ENCODE measurements around the gene CDC26. TPM values are rescaled to one million over a fixed set of nuclear protein-coding genes. Genes with fewer than 3 reads are reported as not detected.
A peak's percentile ranks its signal among the peaks of the same experiment; 100 is the strongest.

The CDC26 gene
- total RNA-seq, 1 experiment from 2014 or later = 36.9 TPM

DNA sequence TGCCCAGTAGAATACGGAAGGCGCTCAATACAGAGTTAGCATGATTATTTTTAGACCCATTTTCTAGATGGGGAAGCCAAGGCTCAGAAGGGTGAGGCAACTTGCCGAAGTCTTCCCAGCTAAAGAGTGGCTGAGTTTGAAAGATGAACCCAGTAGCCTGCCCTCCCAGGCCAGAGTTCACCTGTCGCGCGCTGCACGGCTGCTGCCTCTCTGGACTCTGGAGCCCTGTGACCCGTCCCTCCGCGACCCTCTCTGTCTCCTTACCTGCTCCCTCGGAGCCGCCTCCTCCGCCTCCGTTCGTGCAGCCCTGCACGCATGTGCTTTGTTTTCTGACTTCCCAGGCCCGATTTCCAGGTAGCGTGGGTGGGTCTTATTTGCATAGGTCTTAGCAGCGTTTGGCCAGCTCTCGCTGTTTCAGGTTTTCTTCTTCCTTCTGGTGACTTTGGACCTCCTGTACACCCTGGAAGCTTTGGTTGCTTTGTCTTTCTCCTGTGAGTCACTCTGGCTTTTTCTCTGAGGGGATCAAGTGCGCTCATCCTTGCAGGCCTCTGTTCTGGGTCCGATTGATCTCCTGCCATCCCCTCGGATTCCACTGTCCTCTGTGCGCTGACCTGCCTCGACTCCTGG is 27.5 kb upstream of the CDC26 start, which contains the start of gene RNF183:
Gene RNF183 (minus strand): TSS at position 585 of the 627 bp plus-strand sequence. CDS start 5,192 bp downstream, outside the sequence.
- DNase-seq (ENCODE audit: low spot score) = no peak
- Mint-ChIP-seq H3K27ac (no peak within 1 kb of the TSS), H3K27me3 (ENCODE audit: low read depth) (no peaks in the 10 kb centered on the region), H3K9me3 (no peaks in the 10 kb centered on the region), H3K4me3 (no peak within 1 kb of the TSS), H3K4me1 (peaks cover 9% of the 10 kb centered on the region; the same call in 1 of the 2 replicates), H3K36me3 (no peaks in the 10 kb centered on the region)
- TF ChIP-seq, protein P1, sequence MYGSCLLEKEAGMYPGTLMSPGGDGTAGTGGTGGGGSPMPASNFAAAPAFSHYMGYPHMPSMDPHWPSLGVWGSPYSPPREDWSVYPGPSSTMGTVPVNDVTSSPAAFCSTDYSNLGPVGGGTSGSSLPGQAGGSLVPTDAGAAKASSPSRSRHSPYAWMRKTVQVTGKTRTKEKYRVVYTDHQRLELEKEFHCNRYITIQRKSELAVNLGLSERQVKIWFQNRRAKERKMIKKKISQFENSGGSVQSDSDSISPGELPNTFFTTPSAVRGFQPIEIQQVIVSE (CRISPR knock-in tag; IDR thresholded peaks at IDR 0.05; ENCODE audit: borderline replicate concordance) = no peak
- TF ChIP-seq FOXJ3 (CRISPR knock-in tag; IDR thresholded peaks at IDR 0.05; ENCODE audit: borderline replicate concordance) = no peak
- TF ChIP-seq, protein P2, sequence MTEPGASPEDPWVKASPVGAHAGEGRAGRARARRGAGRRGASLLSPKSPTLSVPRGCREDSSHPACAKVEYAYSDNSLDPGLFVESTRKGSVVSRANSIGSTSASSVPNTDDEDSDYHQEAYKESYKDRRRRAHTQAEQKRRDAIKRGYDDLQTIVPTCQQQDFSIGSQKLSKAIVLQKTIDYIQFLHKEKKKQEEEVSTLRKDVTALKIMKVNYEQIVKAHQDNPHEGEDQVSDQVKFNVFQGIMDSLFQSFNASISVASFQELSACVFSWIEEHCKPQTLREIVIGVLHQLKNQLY (CRISPR knock-in tag; IDR thresholded peaks at IDR 0.05) = no peak
- TF ChIP-seq ZNF121 (CRISPR knock-in tag; IDR thresholded peaks at IDR 0.05) = no peak
- TF ChIP-seq, protein P3, sequence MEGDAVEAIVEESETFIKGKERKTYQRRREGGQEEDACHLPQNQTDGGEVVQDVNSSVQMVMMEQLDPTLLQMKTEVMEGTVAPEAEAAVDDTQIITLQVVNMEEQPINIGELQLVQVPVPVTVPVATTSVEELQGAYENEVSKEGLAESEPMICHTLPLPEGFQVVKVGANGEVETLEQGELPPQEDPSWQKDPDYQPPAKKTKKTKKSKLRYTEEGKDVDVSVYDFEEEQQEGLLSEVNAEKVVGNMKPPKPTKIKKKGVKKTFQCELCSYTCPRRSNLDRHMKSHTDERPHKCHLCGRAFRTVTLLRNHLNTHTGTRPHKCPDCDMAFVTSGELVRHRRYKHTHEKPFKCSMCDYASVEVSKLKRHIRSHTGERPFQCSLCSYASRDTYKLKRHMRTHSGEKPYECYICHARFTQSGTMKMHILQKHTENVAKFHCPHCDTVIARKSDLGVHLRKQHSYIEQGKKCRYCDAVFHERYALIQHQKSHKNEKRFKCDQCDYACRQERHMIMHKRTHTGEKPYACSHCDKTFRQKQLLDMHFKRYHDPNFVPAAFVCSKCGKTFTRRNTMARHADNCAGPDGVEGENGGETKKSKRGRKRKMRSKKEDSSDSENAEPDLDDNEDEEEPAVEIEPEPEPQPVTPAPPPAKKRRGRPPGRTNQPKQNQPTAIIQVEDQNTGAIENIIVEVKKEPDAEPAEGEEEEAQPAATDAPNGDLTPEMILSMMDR (IDR thresholded peaks at IDR 0.05) = no peak
- no peak for TF ChIP-seq ZNF396 (CRISPR knock-in tag; IDR thresholded peaks at IDR 0.05; ENCODE audit: borderline replicate concordance)
- TF ChIP-seq SMAD3 (CRISPR knock-in tag; IDR thresholded peaks at IDR 0.05; ENCODE audit: borderline replicate concordance) = no peak
- no peak for TF ChIP-seq NFATC4 (CRISPR knock-in tag; IDR thresholded peaks at IDR 0.05)
- TF ChIP-seq, protein P4, sequence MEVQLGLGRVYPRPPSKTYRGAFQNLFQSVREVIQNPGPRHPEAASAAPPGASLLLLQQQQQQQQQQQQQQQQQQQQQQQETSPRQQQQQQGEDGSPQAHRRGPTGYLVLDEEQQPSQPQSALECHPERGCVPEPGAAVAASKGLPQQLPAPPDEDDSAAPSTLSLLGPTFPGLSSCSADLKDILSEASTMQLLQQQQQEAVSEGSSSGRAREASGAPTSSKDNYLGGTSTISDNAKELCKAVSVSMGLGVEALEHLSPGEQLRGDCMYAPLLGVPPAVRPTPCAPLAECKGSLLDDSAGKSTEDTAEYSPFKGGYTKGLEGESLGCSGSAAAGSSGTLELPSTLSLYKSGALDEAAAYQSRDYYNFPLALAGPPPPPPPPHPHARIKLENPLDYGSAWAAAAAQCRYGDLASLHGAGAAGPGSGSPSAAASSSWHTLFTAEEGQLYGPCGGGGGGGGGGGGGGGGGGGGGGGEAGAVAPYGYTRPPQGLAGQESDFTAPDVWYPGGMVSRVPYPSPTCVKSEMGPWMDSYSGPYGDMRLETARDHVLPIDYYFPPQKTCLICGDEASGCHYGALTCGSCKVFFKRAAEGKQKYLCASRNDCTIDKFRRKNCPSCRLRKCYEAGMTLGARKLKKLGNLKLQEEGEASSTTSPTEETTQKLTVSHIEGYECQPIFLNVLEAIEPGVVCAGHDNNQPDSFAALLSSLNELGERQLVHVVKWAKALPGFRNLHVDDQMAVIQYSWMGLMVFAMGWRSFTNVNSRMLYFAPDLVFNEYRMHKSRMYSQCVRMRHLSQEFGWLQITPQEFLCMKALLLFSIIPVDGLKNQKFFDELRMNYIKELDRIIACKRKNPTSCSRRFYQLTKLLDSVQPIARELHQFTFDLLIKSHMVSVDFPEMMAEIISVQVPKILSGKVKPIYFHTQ (CRISPR knock-in tag; IDR thresholded peaks at IDR 0.05) = no peak
- no peak for TF ChIP-seq CREB1 (CRISPR knock-in tag; IDR thresholded peaks at IDR 0.05)
- ATAC-seq = peak; percentile 42
- ChIA-PET POLR2A (no interaction called here), CTCF (no interaction called here)

DNA sequence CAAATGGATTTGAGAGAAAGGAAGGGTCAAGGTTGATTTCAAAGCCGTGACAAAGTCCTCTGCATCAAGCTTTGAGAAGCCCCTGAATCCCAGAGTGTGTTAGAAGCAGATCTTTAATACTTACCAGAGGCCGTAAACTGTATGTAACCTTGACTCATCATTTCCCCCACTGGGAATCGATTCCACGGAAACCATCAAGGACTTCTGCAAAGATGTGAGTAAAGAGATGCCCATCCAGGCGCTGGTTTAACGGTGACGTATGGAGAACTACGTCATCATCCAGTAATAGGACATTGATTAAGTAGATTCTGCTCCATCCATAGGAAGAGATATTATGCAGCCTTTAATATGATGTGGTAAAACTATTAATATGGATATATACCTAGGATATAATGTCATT is 26.2 kb upstream of the CDC26 start:
- CTCF ChIA-PET = no interaction called here
- no peak overlapping the region for H3K4me3 Mint-ChIP-seq
- ATAC-seq = no peak
- H3K27me3 Mint-ChIP-seq (ENCODE audit: low read depth) = no peaks in the 10 kb centered on the region
- H3K4me1 Mint-ChIP-seq = peaks cover 5% of the 10 kb centered on the region; the same call in 1 of the 2 replicates
- DNase-seq (ENCODE audit: low spot score) = no peak
- H3K36me3 Mint-ChIP-seq = no peaks in the 10 kb centered on the region
- POLR2A ChIA-PET = no interaction called here
- H3K9me3 Mint-ChIP-seq = no peaks in the 10 kb centered on the region
- no peak overlapping the region for H3K27ac Mint-ChIP-seq
- TF ChIP-seq SMAD4 (CRISPR knock-in tag; IDR thresholded peaks at IDR 0.05) = no peak
- no peak for TF ChIP-seq ATF1 (CRISPR knock-in tag; IDR thresholded peaks at IDR 0.05)
- TF ChIP-seq, protein P5, sequence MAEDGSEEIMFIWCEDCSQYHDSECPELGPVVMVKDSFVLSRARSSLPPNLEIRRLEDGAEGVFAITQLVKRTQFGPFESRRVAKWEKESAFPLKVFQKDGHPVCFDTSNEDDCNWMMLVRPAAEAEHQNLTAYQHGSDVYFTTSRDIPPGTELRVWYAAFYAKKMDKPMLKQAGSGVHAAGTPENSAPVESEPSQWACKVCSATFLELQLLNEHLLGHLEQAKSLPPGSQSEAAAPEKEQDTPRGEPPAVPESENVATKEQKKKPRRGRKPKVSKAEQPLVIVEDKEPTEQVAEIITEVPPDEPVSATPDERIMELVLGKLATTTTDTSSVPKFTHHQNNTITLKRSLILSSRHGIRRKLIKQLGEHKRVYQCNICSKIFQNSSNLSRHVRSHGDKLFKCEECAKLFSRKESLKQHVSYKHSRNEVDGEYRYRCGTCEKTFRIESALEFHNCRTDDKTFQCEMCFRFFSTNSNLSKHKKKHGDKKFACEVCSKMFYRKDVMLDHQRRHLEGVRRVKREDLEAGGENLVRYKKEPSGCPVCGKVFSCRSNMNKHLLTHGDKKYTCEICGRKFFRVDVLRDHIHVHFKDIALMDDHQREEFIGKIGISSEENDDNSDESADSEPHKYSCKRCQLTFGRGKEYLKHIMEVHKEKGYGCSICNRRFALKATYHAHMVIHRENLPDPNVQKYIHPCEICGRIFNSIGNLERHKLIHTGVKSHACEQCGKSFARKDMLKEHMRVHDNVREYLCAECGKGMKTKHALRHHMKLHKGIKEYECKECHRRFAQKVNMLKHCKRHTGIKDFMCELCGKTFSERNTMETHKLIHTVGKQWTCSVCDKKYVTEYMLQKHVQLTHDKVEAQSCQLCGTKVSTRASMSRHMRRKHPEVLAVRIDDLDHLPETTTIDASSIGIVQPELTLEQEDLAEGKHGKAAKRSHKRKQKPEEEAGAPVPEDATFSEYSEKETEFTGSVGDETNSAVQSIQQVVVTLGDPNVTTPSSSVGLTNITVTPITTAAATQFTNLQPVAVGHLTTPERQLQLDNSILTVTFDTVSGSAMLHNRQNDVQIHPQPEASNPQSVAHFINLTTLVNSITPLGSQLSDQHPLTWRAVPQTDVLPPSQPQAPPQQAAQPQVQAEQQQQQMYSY (CRISPR knock-in tag; IDR thresholded peaks at IDR 0.05) = no peak
- no peak for TF ChIP-seq EMX1 (CRISPR knock-in tag; IDR thresholded peaks at IDR 0.05)
- TF ChIP-seq, protein P6, sequence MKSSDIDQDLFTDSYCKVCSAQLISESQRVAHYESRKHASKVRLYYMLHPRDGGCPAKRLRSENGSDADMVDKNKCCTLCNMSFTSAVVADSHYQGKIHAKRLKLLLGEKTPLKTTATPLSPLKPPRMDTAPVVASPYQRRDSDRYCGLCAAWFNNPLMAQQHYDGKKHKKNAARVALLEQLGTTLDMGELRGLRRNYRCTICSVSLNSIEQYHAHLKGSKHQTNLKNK (CRISPR knock-in tag; IDR thresholded peaks at IDR 0.05) = no peak
- TF ChIP-seq, protein P7, sequence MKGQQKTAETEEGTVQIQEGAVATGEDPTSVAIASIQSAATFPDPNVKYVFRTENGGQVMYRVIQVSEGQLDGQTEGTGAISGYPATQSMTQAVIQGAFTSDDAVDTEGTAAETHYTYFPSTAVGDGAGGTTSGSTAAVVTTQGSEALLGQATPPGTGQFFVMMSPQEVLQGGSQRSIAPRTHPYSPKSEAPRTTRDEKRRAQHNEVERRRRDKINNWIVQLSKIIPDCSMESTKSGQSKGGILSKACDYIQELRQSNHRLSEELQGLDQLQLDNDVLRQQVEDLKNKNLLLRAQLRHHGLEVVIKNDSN (CRISPR knock-in tag; IDR thresholded peaks at IDR 0.05) = no peak
- TF ChIP-seq, protein P8, sequence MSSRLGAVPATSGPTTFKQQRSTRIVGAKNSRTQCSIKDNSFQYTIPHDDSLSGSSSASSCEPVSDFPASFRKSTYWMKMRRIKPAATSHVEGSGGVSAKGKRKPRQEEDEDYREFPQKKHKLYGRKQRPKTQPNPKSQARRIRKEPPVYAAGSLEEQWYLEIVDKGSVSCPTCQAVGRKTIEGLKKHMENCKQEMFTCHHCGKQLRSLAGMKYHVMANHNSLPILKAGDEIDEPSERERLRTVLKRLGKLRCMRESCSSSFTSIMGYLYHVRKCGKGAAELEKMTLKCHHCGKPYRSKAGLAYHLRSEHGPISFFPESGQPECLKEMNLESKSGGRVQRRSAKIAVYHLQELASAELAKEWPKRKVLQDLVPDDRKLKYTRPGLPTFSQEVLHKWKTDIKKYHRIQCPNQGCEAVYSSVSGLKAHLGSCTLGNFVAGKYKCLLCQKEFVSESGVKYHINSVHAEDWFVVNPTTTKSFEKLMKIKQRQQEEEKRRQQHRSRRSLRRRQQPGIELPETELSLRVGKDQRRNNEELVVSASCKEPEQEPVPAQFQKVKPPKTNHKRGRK (CRISPR knock-in tag; IDR thresholded peaks at IDR 0.05; ENCODE audit: borderline replicate concordance) = no peak
- TF ChIP-seq TEAD4 (CRISPR knock-in tag; IDR thresholded peaks at IDR 0.05) = no peak
- TF ChIP-seq, protein P9, sequence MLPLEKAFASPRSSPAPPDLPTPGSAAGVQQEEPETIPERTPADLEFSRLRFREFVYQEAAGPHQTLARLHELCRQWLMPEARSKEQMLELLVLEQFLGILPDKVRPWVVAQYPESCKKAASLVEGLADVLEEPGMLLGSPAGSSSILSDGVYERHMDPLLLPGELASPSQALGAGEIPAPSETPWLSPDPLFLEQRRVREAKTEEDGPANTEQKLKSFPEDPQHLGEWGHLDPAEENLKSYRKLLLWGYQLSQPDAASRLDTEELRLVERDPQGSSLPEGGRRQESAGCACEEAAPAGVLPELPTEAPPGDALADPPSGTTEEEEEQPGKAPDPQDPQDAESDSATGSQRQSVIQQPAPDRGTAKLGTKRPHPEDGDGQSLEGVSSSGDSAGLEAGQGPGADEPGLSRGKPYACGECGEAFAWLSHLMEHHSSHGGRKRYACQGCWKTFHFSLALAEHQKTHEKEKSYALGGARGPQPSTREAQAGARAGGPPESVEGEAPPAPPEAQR (CRISPR knock-in tag; IDR thresholded peaks at IDR 0.05) = no peak
